Measurements from ENCODE around the gene ENTR1.

Gene ENTR1

GRCh38 chr9:136372561-136373299 lies 37.7 kb downstream of the ENTR1 start:
- TF ChIP-seq SIN3A (IDR thresholded peaks at IDR 0.05; ENCODE audit: borderline replicate concordance, insufficient read depth, low read length) (no peak), POLR2AphosphoS5 (IDR thresholded peaks at IDR 0.05; ENCODE audit: low read depth, low read length) (no peak)

DNA sequence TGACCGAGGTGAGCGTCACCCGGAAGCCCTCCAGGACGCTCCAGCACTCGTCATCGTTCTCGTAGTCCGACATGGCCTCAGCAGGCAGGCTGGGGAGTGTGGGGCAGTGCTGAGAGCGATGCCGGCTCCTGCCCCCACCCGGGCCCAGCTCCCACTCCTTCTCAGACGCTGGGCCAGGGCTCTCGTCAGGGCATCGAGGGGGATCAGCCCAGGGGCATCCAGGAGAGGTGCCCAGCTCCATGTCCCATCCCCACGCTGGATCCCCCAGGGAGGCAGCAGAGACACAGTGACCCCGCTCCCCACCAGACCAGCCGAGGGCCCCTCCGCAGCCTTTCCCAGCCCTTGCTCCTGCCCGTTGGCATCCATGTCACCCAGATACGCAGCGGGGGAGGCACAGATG lies 38.4 kb downstream of the ENTR1 start:
- TF ChIP-seq SIN3A (IDR thresholded peaks at IDR 0.05; ENCODE audit: borderline replicate concordance, insufficient read depth, low read length) (no peak), FOXP2 (optimal IDR thresholded peaks at IDR 0.05; ENCODE audit: borderline replicate concordance, extremely low read depth, extremely low read length, insufficient read depth) (no peak), POLR2AphosphoS5 (IDR thresholded peaks at IDR 0.05; ENCODE audit: low read depth, low read length) (no peak), TAF1 (IDR thresholded peaks at IDR 0.05; ENCODE audit: borderline replicate concordance, insufficient read depth, low read length) (no peak)
- TF ChIP-seq, protein P1, sequence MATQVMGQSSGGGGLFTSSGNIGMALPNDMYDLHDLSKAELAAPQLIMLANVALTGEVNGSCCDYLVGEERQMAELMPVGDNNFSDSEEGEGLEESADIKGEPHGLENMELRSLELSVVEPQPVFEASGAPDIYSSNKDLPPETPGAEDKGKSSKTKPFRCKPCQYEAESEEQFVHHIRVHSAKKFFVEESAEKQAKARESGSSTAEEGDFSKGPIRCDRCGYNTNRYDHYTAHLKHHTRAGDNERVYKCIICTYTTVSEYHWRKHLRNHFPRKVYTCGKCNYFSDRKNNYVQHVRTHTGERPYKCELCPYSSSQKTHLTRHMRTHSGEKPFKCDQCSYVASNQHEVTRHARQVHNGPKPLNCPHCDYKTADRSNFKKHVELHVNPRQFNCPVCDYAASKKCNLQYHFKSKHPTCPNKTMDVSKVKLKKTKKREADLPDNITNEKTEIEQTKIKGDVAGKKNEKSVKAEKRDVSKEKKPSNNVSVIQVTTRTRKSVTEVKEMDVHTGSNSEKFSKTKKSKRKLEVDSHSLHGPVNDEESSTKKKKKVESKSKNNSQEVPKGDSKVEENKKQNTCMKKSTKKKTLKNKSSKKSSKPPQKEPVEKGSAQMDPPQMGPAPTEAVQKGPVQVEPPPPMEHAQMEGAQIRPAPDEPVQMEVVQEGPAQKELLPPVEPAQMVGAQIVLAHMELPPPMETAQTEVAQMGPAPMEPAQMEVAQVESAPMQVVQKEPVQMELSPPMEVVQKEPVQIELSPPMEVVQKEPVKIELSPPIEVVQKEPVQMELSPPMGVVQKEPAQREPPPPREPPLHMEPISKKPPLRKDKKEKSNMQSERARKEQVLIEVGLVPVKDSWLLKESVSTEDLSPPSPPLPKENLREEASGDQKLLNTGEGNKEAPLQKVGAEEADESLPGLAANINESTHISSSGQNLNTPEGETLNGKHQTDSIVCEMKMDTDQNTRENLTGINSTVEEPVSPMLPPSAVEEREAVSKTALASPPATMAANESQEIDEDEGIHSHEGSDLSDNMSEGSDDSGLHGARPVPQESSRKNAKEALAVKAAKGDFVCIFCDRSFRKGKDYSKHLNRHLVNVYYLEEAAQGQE (IDR thresholded peaks at IDR 0.05; ENCODE audit: insufficient read depth in 1 of 2, low read depth in 2 of 2, low read length in 2 of 2), result no peak

DNA sequence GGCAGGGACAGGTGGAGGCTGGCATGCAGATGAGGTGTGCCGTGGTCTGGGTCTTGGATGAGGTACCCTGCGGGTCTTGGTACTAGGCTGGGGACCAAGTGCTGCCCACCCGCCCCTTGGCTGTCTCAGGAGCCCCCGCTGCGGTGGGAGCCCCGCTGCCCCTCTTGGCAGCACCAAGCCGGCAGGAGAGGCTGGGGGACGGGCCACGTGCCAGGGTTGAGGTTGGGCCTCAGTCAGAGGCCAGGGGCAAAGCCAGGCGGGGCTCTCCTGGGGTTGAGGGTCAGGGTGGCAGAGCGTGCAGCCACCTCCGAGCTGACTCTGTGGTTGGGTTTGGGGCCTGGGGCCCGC lies 38.9 kb downstream of the ENTR1 start:
- no peak for TF ChIP-seq SIN3A (IDR thresholded peaks at IDR 0.05; ENCODE audit: borderline replicate concordance, insufficient read depth, low read length)
- TF ChIP-seq POLR2AphosphoS5 (IDR thresholded peaks at IDR 0.05; ENCODE audit: low read depth, low read length), result no peak
- TF ChIP-seq, protein P1 (IDR thresholded peaks at IDR 0.05; ENCODE audit: insufficient read depth in 1 of 2, low read depth in 2 of 2, low read length in 2 of 2), result no peak
- no peak for TF ChIP-seq FOXP2 (optimal IDR thresholded peaks at IDR 0.05; ENCODE audit: borderline replicate concordance, extremely low read depth, extremely low read length, insufficient read depth)
- TF ChIP-seq TAF1 (IDR thresholded peaks at IDR 0.05; ENCODE audit: borderline replicate concordance, insufficient read depth, low read length), result no peak

- TF ChIP-seq FOXP2 (optimal IDR thresholded peaks at IDR 0.05; ENCODE audit: borderline replicate concordance, extremely low read depth, extremely low read length, insufficient read depth) (no peak), TAF1 (IDR thresholded peaks at IDR 0.05; ENCODE audit: borderline replicate concordance, insufficient read depth, low read length) (no peak), POLR2AphosphoS5 (IDR thresholded peaks at IDR 0.05; ENCODE audit: low read depth, low read length) (no peak), SIN3A (IDR thresholded peaks at IDR 0.05; ENCODE audit: borderline replicate concordance, insufficient read depth, low read length) (no peak)
- TF ChIP-seq, protein P1 (IDR thresholded peaks at IDR 0.05; ENCODE audit: insufficient read depth in 1 of 2, low read depth in 2 of 2, low read length in 2 of 2), result no peak
Measured at GRCh38 chr9:136370687-136371532, 39.5 kb downstream of the ENTR1 start.

GRCh38 chr9:136370037-136370436 lies 40.4 kb downstream of the ENTR1 start:
- no peak for TF ChIP-seq TAF1 (IDR thresholded peaks at IDR 0.05; ENCODE audit: borderline replicate concordance, insufficient read depth, low read length)
- no peak for TF ChIP-seq SIN3A (IDR thresholded peaks at IDR 0.05; ENCODE audit: borderline replicate concordance, insufficient read depth, low read length)

GRCh38 chr9:136368190-136368589 lies 42.2 kb downstream of the ENTR1 start:
- TF ChIP-seq POLR2AphosphoS5 (IDR thresholded peaks at IDR 0.05; ENCODE audit: low read depth, low read length), result no peak
- TF ChIP-seq, protein P1 (IDR thresholded peaks at IDR 0.05; ENCODE audit: insufficient read depth in 1 of 2, low read depth in 2 of 2, low read length in 2 of 2), result no peak
- TF ChIP-seq FOXP2 (optimal IDR thresholded peaks at IDR 0.05; ENCODE audit: borderline replicate concordance, extremely low read depth, extremely low read length, insufficient read depth), result no peak
- no peak for TF ChIP-seq TAF1 (IDR thresholded peaks at IDR 0.05; ENCODE audit: borderline replicate concordance, insufficient read depth, low read length)
- TF ChIP-seq SIN3A (IDR thresholded peaks at IDR 0.05; ENCODE audit: borderline replicate concordance, insufficient read depth, low read length), result no peak
